HG02973 (cell line): ENCODE measurements around the gene HES4.

Source experiments
- ATAC-seq: cut with Tn5 transposase; IDR thresholded peaks from one replicate; pipeline ENCODE4 v1.9.1; 2021; ENCODE audit warnings: moderate library complexity; ENCODE audit not compliant: unreplicated experiment

Gene HES4

DNA sequence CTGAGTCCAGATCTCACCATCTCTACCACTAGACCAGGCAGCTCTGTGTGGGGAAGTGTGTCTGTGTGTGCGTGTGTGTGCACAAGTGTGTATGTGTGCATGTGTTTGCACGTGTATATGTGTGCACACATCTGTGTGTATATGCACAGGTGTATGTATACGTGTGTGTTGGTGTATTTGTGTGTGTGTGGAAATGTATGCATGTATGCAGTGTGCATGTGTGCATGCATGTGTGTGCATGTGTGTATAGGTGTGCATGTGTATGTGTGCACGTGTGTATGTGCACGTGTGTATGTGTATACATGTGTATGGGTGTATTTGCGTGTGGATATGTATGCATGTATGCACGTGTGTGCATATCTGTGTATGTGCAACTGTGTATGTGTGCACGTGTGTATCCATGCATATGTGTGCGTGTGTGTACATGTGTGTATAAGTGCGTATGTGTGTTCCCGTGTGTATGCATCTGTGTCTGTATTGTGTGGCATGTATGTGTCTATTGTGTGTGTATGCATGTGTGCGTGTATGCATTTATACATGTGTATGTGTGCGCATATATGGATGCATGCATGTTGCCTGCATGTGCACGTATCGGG lies 30.5 kb downstream of the HES4 start:
- ATAC-seq: no peak

DNA sequence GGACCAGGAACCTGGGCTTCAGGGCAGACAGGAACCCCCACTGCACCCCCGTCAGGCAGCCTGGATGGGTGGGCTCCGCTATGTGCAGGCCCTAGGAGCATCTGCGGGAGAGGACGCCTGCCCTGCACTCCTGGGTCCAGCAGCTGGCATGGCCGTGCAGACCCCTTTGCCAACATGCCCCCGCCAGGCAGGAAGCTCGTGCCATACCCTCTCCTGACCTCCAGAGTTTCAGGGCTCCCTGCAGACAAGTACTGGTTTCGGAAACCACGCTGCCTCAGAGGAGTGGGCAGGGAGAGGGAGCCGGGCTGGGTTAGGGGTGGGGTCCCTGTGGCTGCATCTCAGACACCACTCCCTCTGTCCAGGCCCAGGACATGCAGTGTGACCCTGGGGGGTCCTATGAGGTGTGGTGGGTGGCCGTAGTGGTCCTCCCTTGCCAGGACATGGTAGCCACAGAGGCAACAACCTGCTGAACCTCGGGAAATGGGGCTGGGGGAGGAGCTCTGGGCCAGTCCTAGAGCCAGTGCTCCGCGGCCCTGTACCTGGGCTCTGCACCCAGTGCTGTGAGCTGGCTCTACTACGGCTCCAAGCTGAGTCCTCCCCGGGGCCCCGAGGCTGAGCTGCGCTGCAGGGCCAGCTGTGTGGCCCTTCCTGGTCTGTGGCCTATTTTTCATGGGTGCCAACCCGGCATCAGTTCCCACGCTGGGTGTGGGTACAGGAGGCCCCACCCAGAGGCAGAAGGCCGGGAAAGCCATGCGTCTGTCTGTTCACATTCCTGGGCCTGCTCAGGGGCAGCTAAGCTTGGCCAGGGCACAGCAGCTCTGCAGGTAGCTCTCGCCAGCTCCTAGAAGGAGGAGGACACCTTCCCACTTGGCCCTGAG lies 32.2 kb downstream of the HES4 start:
- no peak for ATAC-seq

DNA sequence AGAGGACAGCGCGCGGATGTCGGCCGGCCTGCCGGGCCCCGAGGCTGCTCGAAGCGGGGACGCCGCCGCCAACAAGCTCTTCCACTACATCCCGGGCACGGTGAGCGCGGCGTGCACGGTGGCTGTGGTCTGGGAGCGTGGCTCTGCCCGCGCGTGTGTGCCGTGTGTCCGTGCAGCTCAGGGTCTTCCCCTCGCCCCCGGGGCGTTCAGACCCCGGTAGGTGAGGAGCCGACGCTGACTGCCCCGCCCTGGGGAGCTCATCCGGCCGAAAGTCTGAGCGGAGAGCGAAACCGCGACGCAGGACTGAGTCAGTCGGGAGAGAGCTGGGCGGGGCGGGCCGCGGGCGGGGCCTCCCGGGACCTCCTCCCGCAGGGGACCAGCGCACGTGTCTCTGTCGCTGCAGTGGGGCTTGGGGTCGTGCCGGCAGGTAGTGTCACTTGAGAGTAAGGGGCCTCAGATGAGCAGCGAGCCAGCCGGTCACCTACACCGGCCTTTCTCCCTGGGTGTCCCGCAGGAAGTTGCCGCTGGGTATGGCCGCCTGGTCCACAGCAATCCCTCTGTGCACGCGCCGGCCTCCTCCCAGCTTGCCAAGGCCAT lies 33.1 kb downstream of the HES4 start:
- peak; percentile 44 for ATAC-seq

DNA sequence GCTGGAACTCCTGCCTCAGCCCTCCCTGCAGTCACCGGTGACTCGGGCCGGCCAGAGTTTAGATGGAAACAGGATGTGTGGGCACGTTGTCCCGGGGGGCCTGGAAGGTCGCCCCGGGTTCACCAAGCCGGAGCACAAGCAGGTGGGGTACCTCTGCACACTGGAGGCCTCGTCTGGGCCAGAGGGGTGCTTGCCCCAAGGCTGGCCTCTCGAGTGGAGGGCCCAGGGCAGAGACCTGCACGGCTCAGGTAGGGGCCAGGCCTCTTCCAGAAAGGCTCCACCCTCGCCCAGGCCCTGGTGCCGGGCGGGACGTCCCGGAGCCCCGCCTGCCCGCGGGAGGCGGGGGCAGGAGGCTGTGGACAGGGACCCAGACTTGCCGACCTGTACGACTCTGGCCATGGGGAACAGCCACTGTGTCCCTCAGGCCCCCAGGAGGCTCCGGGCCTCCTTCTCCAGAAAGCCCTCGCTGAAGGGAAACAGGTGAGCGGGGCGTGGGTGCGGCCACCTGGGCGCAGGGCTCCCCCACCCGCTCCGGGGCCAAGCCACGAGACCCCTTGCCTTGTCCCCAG lies 33.7 kb downstream of the HES4 start, which contains the start of gene PLEKHN1:
Gene PLEKHN1, plus strand, starts transcription at position 348 of the 569 bp plus-strand sequence. Its CDS starts 50 bp downstream, at position 398.
- no peak for ATAC-seq

DNA sequence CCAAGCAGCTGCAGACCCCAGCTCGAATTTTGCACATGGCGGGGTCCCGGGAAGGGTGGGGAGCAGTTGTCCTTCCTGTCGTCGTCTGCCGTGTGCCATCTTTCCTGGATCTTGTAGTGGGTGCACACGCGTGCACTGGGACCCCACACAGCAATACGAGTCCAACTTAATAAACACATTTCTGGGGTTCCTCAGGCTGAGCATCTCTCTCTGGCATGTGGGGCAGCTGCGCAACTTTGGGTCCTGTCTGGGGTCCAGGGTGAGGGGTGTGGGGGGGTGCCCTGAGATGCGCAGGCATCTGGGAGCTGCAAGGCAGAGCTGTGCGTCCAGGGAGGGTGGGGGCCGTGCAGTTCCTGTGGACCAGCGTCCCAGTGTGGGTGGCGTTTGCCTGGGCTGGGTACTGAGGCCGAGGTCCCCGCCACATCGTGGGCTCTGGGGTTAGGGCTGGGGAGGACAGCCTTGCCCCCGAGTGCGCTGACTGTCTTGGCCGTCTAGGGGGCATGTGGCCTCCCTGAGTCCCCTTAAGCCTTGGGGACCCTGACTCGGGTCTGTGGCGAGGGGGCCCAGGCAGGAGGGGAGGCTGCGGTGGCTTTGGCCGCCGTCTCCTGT lies 34.3 kb downstream of the HES4 start:
- no peak for ATAC-seq

DNA sequence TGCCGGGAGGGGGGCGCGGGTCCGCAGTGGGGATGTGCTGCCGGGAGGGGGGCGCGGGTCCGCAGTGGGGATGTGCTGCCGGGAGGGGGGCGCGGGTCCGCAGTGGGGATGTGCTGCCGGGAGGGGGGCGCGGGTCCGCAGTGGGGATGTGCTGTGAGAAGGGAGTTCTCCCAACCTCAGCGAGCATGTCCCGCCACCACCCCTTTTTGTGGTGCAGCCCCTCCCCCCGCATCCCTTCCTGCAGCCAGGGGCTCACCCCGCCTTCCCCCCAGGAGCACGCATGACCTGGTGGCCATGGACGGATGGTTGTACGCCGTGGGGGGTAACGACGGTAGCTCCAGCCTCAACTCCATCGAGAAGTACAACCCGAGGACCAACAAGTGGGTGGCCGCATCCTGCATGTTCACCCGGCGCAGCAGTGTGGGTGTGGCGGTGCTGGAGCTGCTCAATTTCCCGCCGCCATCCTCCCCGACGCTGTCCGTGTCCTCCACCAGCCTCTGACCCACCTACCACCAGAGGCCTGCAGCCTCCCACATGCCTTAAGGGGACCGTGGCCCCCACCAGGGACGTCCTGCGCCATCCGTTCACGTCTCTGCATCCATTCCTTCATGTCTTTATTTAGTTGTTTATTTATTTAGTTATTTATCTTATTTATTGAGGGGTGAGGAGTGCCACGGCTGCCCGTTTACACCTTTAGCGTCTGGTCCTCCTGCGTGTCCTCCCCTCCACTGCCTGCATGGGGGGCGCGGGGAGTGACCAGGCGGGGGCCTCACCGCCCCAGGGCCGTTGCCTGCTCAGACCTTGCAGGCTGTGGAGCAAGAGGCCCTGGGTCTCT lies 35.0 kb downstream of the HES4 start:
- ATAC-seq: no peak

DNA sequence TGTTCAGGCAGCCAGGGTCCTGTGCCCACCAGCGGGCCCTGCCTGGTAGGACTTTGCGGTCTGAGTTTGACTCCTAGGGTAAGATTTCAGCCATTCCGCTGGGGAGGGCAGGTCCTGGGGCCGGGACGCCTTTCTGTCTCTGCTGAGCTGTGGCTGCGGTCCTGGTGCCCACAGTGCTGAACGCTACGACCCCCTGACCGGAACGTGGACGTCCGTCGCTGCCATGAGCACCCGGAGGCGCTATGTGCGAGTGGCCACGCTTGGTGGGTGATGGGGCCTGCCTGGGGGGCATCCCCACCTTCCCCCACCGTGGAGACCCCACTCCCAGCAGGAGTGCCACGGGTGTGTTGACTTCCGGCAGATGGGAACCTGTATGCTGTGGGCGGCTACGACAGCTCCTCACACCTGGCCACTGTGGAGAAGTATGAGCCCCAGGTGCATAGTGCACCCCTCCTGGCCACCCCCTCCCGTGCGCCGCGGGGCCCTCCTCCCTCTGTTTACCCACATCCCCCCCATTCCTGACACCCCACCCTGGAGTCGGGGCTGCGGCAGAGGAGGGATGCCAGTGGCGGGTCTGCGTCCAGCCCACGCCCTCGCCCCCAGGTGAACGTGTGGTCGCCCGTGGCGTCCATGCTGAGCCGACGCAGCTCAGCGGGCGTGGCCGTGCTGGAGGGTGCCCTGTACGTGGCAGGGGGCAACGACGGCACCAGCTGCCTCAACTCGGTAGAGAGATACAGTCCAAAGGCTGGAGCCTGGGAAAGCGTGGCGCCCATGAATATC lies 36.0 kb downstream of the HES4 start:
- no peak for ATAC-seq

DNA sequence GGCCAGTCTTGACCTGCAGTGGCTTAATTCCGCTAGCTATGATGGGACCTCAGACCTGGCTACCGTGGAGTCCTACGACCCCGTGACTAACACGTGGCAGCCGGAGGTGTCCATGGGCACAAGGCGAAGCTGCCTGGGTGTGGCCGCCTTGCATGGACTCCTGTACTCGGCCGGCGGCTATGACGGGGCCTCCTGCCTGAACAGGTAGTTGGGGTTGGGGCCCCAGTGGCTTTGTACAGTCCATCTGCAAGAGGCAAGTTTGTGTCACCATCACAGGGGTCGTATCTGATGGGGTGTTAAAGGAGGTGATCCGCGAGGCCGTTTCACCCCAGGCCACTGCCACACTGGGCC lies 36.6 kb downstream of the HES4 start:
- no peak for ATAC-seq

DNA sequence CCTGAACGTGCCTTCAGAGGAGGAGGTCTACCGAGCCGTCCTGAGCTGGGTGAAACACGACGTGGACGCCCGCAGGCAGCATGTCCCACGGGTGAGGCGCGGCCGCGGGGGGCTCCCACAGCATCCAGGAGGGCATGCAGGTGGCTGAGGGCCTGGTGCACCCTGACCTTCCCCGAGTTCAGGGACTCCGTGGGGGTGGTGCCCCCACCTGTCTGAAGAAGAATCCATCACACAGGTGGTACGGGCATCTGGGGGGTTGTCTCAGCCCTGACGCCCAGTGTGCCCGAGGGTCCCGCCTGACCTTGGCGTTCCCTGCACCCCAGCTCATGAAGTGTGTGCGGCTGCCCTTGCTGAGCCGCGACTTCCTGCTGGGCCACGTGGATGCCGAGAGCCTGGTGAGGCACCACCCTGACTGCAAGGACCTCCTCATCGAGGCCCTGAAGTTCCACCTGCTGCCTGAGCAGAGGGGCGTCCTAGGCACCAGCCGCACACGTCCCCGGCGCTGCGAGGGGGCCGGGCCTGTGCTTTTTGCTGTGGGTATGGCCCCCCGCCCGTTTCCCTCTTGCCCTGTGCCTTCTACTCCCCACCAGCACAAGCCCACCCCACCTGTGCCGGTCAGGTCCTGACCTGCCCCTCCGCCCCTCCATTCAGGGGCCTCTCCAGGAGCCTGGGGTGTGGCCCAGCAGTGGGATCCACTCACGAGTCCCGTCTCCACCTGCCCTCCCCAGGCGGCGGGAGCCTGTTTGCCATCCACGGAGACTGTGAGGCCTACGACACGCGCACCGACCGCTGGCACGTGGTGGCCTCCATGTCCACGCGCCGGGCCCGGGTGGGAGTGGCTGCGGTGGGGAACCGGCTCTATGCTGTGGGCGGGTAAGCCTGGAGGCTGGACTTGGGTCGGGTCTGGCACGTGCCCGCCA lies 37.3 kb downstream of the HES4 start:
- no peak for ATAC-seq

DNA sequence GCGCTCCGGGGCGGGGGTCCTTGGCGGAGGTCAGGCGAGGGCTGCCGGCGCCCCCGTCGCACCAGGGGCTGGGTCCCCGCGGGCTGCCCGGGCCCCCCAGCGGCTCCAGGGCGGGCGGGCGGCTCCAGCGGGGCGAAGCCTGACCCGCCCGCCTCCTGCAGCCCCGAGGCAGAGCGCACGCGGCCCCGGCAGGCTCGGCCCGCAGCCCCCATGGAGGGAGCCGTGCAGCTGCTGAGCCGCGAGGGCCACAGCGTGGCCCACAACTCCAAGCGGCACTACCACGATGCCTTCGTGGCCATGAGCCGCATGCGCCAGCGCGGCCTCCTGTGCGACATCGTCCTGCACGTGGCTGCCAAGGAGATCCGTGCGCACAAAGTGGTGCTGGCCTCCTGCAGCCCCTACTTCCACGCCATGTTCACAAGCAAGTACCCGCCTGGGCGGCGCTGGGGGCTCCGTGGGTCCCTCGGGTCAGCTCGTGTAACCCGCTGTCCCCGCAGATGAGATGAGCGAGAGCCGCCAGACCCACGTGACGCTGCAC lies 38.7 kb downstream of the HES4 start:
- no peak for ATAC-seq

DNA sequence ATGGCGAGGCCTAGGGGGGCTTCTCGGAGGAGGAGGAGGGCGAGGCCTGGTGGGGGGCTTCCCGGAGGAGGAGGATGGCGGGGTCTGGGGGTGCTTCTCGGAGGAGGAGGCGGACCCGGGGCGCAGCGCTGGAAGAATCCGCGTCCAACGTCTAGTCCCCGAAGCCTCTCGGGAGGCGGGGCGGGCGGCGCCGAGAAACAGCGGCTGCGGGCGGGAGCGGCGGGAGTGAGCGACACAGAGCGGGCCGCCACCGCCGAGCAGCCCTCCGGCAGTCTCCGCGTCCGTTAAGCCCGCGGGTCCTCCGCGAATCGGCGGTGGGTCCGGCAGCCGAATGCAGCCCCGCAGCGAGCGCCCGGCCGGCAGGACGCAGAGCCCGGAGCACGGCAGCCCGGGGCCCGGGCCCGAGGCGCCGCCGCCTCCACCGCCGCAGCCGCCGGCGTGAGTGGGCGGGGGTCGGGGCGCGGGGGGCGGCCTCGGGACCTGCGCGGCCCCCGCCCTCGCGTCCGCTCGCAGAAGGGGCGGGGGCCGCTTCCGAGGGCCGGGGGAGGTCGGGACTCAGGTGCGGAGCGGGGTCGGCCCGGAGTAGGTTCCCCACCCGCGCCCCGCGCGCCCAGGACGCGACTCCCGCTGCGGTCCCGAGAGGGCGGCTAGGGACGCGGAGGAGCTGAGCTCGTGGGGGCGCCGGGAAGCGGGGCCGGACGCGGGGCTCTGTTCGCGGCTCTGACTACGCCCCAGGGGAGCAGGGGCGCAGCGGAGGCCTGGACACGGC lies 39.4 kb downstream of the HES4 start, which contains the start of gene KLHL17:
Gene KLHL17, plus strand, starts transcription at position 222 of the 769 bp plus-strand sequence. Its CDS starts 110 bp downstream, at position 332.
- ATAC-seq: no peak

DNA sequence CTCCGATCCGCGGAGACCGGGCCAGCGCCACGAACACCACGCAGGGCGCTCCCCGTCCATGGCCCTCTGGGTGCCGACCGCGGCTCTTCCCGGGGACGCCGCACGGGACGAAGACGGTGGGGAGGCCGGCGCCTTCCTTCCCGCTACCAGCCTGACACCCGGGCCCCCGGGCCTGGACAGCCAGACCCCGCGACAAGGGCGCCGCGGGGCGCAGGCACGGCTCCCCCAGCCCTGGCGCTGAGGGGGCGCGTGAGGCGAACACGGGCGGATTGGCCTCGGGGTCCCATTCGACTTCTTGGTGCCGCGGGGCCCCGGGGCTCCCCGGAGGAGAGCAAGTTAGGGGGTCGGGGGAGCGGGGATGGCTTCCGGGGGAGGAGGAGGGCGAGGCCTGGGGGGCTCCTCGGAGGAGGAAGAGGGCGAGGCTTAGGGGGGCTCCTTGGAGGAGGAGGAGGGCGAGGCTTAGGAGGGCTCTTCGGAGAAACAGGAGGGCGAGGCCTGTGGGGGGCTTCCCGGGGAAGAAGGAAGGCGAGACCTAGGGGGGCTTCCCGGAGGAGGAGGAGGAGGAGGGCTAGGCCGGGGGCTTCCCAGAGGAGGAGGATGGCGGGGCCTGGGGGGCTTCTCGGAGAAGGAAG lies 40.0 kb downstream of the HES4 start:
- no peak for ATAC-seq

DNA sequence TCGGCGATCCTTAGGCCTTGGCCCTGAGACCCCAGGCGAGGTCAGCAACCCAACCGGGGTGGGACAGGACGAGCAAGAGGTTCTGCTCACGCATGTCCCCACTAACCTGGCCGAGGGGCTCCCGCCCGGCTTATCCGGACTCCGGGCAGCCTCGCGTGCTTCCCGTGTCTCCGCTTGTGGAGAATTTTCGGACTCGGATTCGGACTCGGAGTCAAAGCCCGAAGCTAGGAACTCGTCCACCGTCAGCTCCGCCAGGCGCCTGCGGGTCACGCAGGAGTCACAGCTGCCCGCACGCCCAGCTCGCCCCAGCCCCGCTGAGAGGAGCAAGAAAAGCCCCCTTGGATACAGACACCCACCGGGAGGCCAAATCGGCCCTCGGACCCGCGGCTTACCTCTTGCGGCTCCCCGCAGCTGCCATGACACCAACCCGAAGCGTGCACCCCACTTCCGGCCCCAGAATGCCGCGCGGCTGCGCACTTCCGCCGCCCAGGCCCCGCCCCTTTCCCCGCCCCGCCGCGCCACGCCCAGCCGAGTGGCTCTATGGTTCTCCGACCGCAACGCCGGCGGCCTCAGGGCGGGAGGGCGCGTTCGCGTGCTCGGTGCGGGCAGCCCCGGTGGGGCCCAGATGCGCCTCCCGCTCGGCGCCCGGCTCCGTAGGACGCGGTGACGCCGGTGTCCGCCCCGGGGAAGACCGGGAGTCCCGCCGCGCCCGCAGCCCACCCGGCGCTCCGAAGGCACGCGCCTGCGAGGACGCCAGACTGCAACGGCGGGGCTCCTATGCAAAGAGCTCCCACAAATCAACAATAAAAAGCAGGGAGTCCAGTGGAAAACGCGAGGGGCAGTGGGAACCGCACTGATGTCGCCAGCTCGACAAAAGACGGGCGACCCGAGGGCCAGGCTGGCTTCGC lies 40.8 kb downstream of the HES4 start, which contains the start of gene NOC2L:
Gene NOC2L, minus strand, starts transcription at position 434 of the 908 bp plus-strand sequence. Its CDS starts 16 bp downstream, at position 418.
- ATAC-seq: peak; percentile 49

DNA sequence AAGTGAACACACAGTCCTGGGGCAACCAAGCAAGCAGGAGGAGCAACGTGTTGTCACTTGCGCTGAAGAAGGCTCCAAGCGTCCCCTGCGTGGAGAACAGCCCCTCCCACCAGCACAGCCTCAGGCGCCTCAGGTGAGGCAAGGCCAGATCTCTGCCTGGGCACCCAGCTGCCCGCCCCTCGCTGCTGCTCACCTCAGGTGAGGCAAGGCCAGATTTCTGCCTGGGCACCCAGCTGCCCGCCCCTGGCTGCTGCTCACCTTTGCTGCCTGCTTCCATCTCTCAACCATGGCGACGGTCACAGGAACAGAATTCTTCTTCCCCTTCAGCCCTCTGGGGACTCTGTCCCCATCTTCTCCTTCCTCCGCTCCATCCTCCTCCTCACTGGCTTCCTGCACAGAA lies 43.3 kb downstream of the HES4 start:
- no peak for ATAC-seq

DNA sequence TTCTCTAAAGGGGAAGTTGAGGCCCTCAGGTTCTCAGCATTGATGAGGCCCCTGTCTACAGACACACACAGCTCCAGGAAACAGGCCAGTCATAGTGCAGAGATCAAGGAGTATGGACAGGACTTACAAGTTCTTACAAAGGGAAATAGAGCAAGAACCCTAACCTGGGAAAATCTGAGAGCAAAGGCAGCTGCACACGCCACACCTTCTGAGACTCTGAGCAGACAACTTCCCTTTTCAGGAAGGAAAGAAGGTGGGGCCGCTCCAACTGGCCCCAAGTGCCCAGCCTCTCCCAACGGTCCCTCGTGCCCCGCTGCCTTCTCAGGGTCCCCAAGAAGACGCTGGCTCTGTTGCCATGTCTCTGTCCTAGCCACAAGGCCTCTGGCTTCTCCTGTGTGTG lies 44.4 kb downstream of the HES4 start:
- no peak for ATAC-seq

DNA sequence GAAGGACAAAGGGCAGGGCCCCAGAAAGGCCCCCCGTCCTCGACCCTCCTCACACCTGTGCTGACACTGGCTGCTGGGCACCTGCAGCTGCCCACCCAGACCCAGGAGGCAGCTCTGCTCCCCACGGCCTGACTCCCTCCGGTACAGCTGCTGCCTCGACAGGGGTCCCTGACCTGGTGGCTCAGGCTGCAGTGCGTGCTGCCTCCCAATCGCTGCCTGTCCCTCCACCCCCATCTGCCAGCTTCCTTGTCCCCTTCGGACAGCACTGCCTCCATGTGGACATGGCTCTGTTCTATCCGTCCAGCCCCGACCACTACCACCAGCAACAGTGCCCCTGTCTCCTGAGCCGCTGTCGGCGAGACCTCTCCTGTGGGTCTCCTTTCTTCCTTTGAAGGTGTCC lies 45.0 kb downstream of the HES4 start:
- no peak for ATAC-seq
